ENCODE data around the gene PCDH12.
A peak's percentile ranks its signal among the peaks of the same experiment; 100 is the strongest.

PCDH12 gene

DNA sequence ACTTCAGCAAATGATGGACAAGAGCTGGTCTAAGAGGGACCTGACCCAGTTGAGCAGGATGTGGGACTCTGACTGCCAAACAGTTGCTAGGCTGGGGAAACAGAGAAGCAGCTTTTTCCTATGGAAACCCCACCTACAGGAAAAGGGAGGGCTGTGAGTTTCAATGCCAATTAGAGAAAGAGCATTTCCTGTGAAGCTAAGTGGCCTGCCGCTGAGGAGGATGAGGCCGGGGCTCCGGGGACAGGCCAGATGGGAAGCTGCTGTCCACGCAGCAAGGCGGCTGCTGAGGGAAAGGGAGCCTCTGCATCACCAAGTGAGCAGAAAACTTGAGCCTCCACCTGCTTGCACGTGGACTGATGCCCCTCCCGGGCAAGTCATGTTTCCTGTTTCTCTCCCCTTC lies at the start of gene PCDH12:
Gene PCDH12 (minus strand): TSS at position 90 of the 400 bp plus-strand sequence. CDS start 351 bp downstream, outside the sequence.
- Histone ChIP-seq H3K27me3 (no peaks in the 10 kb centered on the region), H3K9me3 (replicated peaks in 1 of 11) (no peaks in the 10 kb centered on the region), H3K4me3 (peak within 1 kb of the TSS in 9 of 10 experiments; percentile 27 to 64 (median 48); a peak in 15 of 20 replicates), H4K20me1 (no peaks in the 10 kb centered on the region), H3K36me3 (no peaks in the 10 kb centered on the region), H3K27ac (peak within 1 kb of the TSS in 10 of 11 experiments; percentile 47 to 76 (median 69); a peak in 20 of 22 replicates), H3K4me1 (peaks cover 58 to 88% (median 70%) of the 10 kb centered on the region in 10 experiments), H3K9ac (peak within 1 kb of the TSS; percentile 23 to 71 (median 60); a peak in 20 of 22 replicates), H3K4me2 (peak within 1 kb of the TSS; percentile 76 to 93 (median 90))
- TF ChIP-seq Cebpa-rat (IDR thresholded peaks at IDR 0.05) = no peak

DNA sequence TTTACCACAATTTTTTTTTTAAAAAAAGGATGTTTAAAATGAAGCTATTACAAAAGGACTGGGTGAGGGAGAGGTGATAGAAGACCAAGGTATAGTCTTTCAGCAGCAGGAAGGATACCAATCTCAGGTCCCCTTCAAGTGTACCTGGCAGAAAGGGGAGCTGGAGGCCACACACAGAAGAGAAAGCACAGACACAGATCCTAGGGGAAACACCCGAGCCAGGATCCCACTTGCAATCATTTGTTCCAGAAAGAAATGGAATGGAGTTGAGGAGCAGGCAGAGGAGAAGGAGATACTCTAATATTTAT lies 49.2 kb upstream of the PCDH12 start:
- peaks cover 9 to 23% (median 10%) of the 10 kb centered on the region in 11 experiments; a peak in 20 of 22 replicates for H3K27me3 ChIP-seq
- no peak overlapping the region for H3K9ac ChIP-seq
- H3K4me3 ChIP-seq = no peak overlapping the region
- peak overlapping the region; percentile 38 to 75 (median 68); a peak in 19 of 22 replicates for H3K4me2 ChIP-seq
- peaks cover 0 to 73% (median 7%) of the 10 kb centered on the region in 11 experiments; a peak in 8 of 22 replicates for H3K36me3 ChIP-seq
- no peaks in the 10 kb centered on the region for H3K9me3 ChIP-seq (replicated peaks in 1 of 11)
- 0 out of 22 replicates have a peak overlapping the region, but pooled peaks of 1 of the 11 experiments have one; percentile 19 for H3K27ac ChIP-seq
- H3K4me1 ChIP-seq = peaks cover 11 to 65% (median 20%) of the 10 kb centered on the region in 10 experiments; a peak in 18 of 20 replicates
- TF ChIP-seq Cebpa-rat (IDR thresholded peaks at IDR 0.05) = no peak
- H4K20me1 ChIP-seq = peaks cover 0 to 11% (median 0%) of the 10 kb centered on the region in 11 experiments; a peak in 2 of 22 replicates

DNA sequence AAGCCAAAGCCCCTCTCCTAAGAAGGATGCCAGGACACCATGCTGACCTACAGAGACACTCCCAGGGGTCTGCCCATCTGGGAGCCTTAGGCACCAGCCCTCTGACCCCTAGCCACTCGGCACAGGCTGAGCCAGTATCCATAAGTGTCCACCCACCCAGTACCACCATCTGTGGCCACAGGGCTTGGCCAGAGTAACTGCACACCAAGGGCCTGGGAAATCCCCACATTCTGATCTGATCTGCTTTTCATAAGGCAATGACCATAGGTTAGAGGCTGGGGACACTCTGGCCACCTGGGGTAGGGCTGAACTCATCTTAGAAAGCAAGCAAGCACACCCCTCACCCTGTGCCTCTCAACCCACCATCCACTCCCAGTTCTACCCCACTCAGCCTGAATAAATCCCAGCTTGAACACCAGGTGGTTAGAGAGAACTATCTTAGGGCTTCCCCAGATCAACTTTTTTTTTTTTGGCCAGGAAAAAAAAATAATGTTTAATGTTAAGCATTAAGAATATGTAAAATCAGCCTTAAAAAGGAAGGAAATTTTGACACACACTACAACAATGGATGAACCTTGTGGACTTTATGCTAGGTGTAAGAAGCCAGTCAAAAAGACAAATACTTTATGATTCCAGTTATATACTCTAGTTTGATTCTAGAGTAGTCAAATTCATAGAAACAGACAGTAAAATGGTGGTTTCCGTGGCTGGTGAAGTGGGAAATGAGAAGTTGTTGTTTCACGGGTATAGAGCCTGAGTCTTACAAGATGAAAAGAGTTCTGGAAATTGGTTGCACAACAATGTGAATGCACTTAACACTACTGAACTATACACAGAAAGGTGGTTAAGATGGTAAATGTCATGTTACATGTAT lies 48.6 kb upstream of the PCDH12 start:
- H3K4me2 ChIP-seq = peak overlapping the region; percentile 38 to 75 (median 68)
- peaks cover 11 to 64% (median 18%) of the 10 kb centered on the region in 10 experiments; a peak in 18 of 20 replicates for H3K4me1 ChIP-seq
- H3K36me3 ChIP-seq = peaks cover 0 to 79% (median 7%) of the 10 kb centered on the region in 11 experiments; a peak in 8 of 22 replicates

DNA sequence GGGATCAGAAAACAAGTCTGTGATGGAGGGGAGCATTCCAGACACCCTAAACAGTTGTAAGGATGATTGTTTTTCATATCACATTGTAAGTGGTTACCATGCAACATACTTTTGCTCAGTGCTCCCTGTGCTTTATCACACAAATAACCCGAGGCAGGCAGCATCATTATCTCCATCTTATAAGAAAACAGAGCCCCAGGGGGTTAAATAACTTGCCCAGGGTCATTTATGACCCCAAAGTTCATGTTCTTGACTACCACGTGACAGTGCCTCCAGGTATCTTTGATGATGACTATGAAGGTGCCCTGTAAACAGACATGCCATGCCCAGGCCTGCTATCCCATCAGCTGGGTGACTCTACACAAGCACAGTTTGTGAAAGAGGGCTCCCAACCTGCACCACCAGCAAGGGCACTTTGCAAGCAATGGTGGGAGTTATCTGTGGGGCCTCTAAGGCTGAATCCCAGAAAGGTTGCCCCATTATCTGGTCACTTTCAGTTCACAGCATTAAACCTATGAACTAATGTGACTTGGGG lies 45.3 kb upstream of the PCDH12 start:
- Histone ChIP-seq H3K27me3 (peaks cover 0 to 5% (median 0%) of the 10 kb centered on the region in 11 experiments; a peak in 1 of 22 replicates), H3K27ac (peak overlapping the region in 1 of 11 experiments; percentile 14; a peak in 1 of 22 replicates), H3K4me3 (no peak overlapping the region), H3K4me2 (peak overlapping the region in 2 of 11 experiments; percentile 25 to 82; a peak in 4 of 22 replicates), H3K9me3 (replicated peaks in 1 of 11) (peaks cover 0 to 11% (median 0%) of the 10 kb centered on the region in 11 experiments; a peak in 3 of 22 replicates), H3K36me3 (peaks cover 11 to 84% (median 18%) of the 10 kb centered on the region in 11 experiments; a peak in 19 of 22 replicates), H3K9ac (peak overlapping the region in 1 of 11 experiments; percentile 46; a peak in 1 of 22 replicates), H3K4me1 (peaks cover 16 to 70% (median 23%) of the 10 kb centered on the region in 10 experiments), H4K20me1 (peaks cover 0 to 11% (median 0%) of the 10 kb centered on the region in 11 experiments; a peak in 2 of 22 replicates)
- TF ChIP-seq Cebpa-rat (IDR thresholded peaks at IDR 0.05) = no peak

More for the DNA sequence above, 48.6 kb upstream of the PCDH12 start:
- Histone ChIP-seq H4K20me1 (peaks cover 0 to 11% (median 0%) of the 10 kb centered on the region in 11 experiments; a peak in 2 of 22 replicates), H3K27me3 (peaks cover 3 to 17% (median 4%) of the 10 kb centered on the region in 11 experiments; a peak in 18 of 22 replicates), H3K9ac (peak overlapping the region in 1 of 11 experiments; percentile 32; a peak in 2 of 22 replicates), H3K9me3 (replicated peaks in 1 of 11) (no peaks in the 10 kb centered on the region), H3K27ac (peak overlapping the region in 5 of 11 experiments; percentile 12 to 30 (median 21); a peak in 6 of 22 replicates), H3K4me3 (no peak overlapping the region)
- peak in 2 of 11 experiments; percentile 37 to 67; a peak in 3 of 22 replicates for TF ChIP-seq Cebpa-rat (IDR thresholded peaks at IDR 0.05)

DNA sequence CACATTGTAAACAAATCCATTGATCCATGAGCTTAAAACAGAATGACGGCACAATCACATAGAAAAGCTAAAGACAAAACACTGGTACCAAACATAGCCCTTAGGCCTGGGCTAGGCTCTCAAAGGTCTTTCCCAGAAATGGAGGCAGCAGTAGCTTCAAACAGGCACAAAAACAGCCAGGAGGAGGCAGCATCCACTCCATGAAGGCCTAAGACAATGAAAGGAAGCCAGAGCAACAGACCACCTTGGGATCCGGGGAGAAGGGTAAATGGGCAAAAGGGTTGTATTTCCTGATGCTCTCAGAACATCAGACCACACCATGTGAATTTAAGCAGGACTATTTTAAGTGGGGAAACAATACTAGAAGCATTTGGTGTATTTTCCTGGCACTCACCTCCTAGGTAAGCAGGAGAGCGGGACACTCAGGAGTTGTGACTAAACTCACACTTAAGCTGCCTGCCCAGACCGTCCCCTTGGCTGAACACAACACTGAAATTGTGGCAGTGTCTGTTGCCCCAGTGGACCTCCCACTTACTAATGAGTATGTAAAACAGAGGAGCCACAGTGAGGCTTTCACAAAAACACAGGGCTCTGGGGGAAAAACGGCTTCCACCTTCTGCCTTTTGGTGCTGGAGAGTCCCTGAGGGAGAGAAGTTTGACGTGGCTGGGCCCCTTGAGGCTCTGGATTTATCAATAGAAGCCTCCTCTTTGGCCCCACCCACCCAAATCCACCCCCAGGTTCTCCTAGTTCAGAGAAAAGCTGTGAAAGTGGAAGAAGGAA lies 42.9 kb upstream of the PCDH12 start:
- Histone ChIP-seq H3K9ac (peak overlapping the region in 2 of 11 experiments; percentile 2 to 51; a peak in 1 of 22 replicates), H3K27ac (no peak overlapping the region), H3K36me3 (peaks cover 16 to 80% (median 24%) of the 10 kb centered on the region in 11 experiments; a peak in 21 of 22 replicates), H3K4me3 (no peak overlapping the region), H4K20me1 (peaks cover 0 to 11% (median 0%) of the 10 kb centered on the region in 11 experiments; a peak in 4 of 22 replicates), H3K4me2 (peak overlapping the region in 9 of 11 experiments; percentile 1 to 63 (median 43); a peak in 14 of 22 replicates), H3K4me1 (peaks cover 0 to 52% (median 10%) of the 10 kb centered on the region in 10 experiments; a peak in 17 of 20 replicates), H3K9me3 (replicated peaks in 1 of 11) (peaks cover 0 to 11% (median 0%) of the 10 kb centered on the region in 11 experiments; a peak in 3 of 22 replicates), H3K27me3 (0 out of 22 replicates have a peak, but pooled peaks cover 0 to 5% (median 0%) of the 10 kb centered on the region in 11 experiments)
- TF ChIP-seq Cebpa-rat (IDR thresholded peaks at IDR 0.05) = no peak

DNA sequence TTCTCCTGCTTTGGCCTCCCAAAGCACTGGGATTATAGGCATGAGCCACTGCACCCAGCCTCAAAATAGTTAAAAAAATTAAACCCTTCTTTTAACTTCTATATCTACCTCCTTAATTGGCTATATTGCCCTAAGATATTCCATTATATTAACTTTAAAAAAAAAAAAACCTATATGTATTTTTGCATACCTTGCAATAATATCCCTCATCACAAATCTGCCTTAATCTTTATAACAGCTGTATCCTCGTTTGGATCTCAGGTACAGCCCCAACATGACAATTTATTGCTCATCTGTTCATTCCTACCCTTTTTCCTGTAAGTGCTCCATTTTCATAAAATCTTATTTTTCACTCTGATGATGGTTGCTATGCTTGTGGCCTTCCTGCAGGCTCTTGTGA lies 42.2 kb upstream of the PCDH12 start:
- no peak overlapping the region for H3K27ac ChIP-seq
- H3K4me2 ChIP-seq = peak overlapping the region in 4 of 11 experiments; percentile 39 to 56 (median 48); a peak in 6 of 22 replicates
- peaks cover 0 to 11% (median 0%) of the 10 kb centered on the region in 11 experiments; a peak in 4 of 22 replicates for H4K20me1 ChIP-seq
- TF ChIP-seq Cebpa-rat (IDR thresholded peaks at IDR 0.05) = no peak
- H3K4me1 ChIP-seq = peaks cover 0 to 46% (median 10%) of the 10 kb centered on the region in 10 experiments; a peak in 17 of 20 replicates
- H3K4me3 ChIP-seq = no peak overlapping the region
- H3K9ac ChIP-seq = peak overlapping the region in 1 of 11 experiments; percentile 51; a peak in 1 of 22 replicates
- peaks cover 17 to 80% (median 30%) of the 10 kb centered on the region in 11 experiments; a peak in 21 of 22 replicates for H3K36me3 ChIP-seq
- H3K9me3 ChIP-seq (replicated peaks in 1 of 11) = peaks cover 0 to 11% (median 0%) of the 10 kb centered on the region in 11 experiments; a peak in 3 of 22 replicates
- H3K27me3 ChIP-seq = 0 out of 22 replicates have a peak, but pooled peaks cover 0 to 2% (median 0%) of the 10 kb centered on the region in 11 experiments

DNA sequence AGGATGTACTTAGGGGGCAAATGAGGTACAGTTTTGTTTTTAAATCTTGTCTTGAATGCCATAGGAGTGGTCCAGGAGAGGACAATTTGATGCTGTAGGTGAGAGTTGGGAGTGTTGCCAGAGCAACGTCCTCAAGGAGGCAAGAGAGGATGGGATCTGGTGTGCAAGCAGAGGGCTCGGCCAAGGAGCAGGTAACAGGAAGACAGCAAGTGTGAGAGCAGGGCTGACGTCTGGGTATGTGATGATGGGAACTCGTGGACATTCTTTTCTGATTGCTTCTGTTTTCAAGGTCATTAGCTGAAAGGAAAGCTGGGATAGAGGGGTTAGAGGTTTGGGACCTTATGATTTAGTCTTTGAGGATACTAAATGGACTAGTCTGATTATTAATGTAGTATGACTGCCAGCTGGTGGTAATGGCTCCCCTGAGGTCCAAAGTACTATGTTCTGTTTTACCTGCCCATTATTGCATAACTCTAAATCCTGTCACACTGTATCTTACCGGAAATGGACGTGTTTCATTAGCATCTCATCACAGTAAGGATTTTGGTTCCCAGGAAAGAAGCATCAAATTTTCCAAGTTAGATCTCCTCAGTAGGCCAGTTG lies 39.5 kb upstream of the PCDH12 start:
- H3K4me3 ChIP-seq = no peak overlapping the region
- no peaks in the 10 kb centered on the region for H3K27me3 ChIP-seq
- peaks cover 37 to 80% (median 49%) of the 10 kb centered on the region in 11 experiments for H3K36me3 ChIP-seq
- TF ChIP-seq Cebpa-rat (IDR thresholded peaks at IDR 0.05) = no peak
- H3K9ac ChIP-seq = no peak overlapping the region
- H4K20me1 ChIP-seq = peaks cover 0 to 18% (median 6%) of the 10 kb centered on the region in 11 experiments; a peak in 11 of 22 replicates
- H3K27ac ChIP-seq = no peak overlapping the region
- H3K9me3 ChIP-seq (replicated peaks in 1 of 11) = peaks cover 0 to 11% (median 0%) of the 10 kb centered on the region in 11 experiments; a peak in 3 of 22 replicates
- peaks cover 8 to 27% (median 21%) of the 10 kb centered on the region in 10 experiments; a peak in 16 of 20 replicates for H3K4me1 ChIP-seq
- H3K4me2 ChIP-seq = no peak overlapping the region

Measured in BLaER1 treated with 17β-estradiol and CSF1 and Interleukin-3, amounts not matched to agents 10 nM and 100 nM (cell line).